ENCODE measurements around the gene ATP6V1G1. TPM values are rescaled to one million over a fixed set of nuclear protein-coding genes. Genes with fewer than 3 reads are reported as not detected.

Gene ATP6V1G1
- total and polyA plus RNA-seq, 2 donors (not counting 1 experiment from before 2014, with no cell fraction given), result 92.7 to 102 TPM

DNA sequence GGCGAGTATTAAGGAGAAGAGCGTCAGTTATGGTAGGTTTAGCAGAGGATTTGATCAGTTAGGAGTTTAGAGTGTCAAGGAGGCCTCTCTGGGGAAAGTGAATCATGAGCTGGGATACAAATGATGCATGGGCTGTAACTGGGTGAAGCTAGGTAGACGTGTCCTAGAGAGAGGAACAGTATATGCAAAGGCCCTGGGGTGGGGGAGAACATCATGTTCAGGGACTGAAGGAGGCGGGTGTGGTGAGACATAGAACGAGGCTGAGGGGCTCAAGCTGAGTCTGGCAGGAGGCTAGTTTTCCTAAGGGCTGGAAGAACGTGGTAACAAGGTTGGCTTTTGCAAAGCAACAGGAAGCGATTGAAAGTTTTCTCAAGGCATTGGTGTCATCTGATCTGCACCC lies 34.0 kb downstream of the ATP6V1G1 start:
- H3K27ac ChIP-seq (ENCODE audit: insufficient read depth, low read length), result no peak overlapping the region
- no peak overlapping the region for H3K4me2 ChIP-seq (ENCODE audit: extremely low read depth, insufficient read depth, low read length)

GRCh38 chr9:114621975-114622609 lies 34.5 kb downstream of the ATP6V1G1 start:
- Histone ChIP-seq H4K20me1 (ENCODE audit: control insufficient read depth, extremely low read depth, insufficient read depth, low read length) (no peaks in the 10 kb centered on the region), H3K9ac (ENCODE audit: insufficient read depth, low read length) (no peak overlapping the region), H2AFZ (ENCODE audit: low read length) (no peak overlapping the region), H3K4me3 (replicated peaks in 1 of 4; ENCODE audit: control extremely low read depth in 1 of 4, insufficient read depth in 1 of 4, low read depth in 3 of 4, low read length in 4 of 4) (no peak overlapping the region), H3K27me3 (ENCODE audit: control insufficient read depth, insufficient read depth, low read length) (no peaks in the 10 kb centered on the region), H3K36me3 (ENCODE audit: control insufficient read depth, insufficient read depth, low read length) (no peaks in the 10 kb centered on the region), H3K4me1 (ENCODE audit: control insufficient read depth, extremely low read depth, insufficient read depth, low read length) (peaks cover 3% of the 10 kb centered on the region), H3K79me2 (ENCODE audit: control insufficient read depth, insufficient read depth, low read length) (no peaks in the 10 kb centered on the region), H3K4me2 (ENCODE audit: extremely low read depth, insufficient read depth, low read length) (no peak overlapping the region), H3K27ac (ENCODE audit: insufficient read depth, low read length) (no peak overlapping the region), H3K9me3 (ENCODE audit: control insufficient read depth, insufficient read depth, low read depth, low read length) (no peaks in the 10 kb centered on the region)
- no peak for TF ChIP-seq EZH2 (IDR thresholded peaks at IDR 0.05; ENCODE audit: low read length, missing control alignments)
- TF ChIP-seq, protein P1, sequence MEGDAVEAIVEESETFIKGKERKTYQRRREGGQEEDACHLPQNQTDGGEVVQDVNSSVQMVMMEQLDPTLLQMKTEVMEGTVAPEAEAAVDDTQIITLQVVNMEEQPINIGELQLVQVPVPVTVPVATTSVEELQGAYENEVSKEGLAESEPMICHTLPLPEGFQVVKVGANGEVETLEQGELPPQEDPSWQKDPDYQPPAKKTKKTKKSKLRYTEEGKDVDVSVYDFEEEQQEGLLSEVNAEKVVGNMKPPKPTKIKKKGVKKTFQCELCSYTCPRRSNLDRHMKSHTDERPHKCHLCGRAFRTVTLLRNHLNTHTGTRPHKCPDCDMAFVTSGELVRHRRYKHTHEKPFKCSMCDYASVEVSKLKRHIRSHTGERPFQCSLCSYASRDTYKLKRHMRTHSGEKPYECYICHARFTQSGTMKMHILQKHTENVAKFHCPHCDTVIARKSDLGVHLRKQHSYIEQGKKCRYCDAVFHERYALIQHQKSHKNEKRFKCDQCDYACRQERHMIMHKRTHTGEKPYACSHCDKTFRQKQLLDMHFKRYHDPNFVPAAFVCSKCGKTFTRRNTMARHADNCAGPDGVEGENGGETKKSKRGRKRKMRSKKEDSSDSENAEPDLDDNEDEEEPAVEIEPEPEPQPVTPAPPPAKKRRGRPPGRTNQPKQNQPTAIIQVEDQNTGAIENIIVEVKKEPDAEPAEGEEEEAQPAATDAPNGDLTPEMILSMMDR (conservative IDR thresholded peaks at IDR 0.05 in 1 of 2, IDR thresholded peaks at IDR 0.05 in 1 of 2; ENCODE audit: low read depth in 1 of 2, low read length in 2 of 2), result no peak
- DNase-seq (ENCODE audit: low read depth in 2 of 2), result peak; percentile 82 to 94

More for the DNA sequence above, 34.0 kb downstream of the ATP6V1G1 start:
- TF ChIP-seq EZH2 (IDR thresholded peaks at IDR 0.05; ENCODE audit: low read length, missing control alignments), result no peak
- TF ChIP-seq, protein P1 (conservative IDR thresholded peaks at IDR 0.05 in 1 of 2, IDR thresholded peaks at IDR 0.05 in 1 of 2; ENCODE audit: low read depth in 1 of 2, low read length in 2 of 2), result no peak
- H4K20me1 ChIP-seq (ENCODE audit: control insufficient read depth, extremely low read depth, insufficient read depth, low read length), result no peaks in the 10 kb centered on the region
- H3K79me2 ChIP-seq (ENCODE audit: control insufficient read depth, insufficient read depth, low read length), result no peaks in the 10 kb centered on the region
- H3K9me3 ChIP-seq (ENCODE audit: control insufficient read depth, insufficient read depth, low read depth, low read length), result no peaks in the 10 kb centered on the region
- H3K9ac ChIP-seq (ENCODE audit: insufficient read depth, low read length), result no peak overlapping the region
- H2AFZ ChIP-seq (ENCODE audit: low read length), result no peak overlapping the region
- no peak for DNase-seq (ENCODE audit: low read depth in 2 of 2)
- H3K36me3 ChIP-seq (ENCODE audit: control insufficient read depth, insufficient read depth, low read length), result no peaks in the 10 kb centered on the region
- H3K4me1 ChIP-seq (ENCODE audit: control insufficient read depth, extremely low read depth, insufficient read depth, low read length), result peaks cover 3% of the 10 kb centered on the region
- no peak overlapping the region for H3K4me3 ChIP-seq (replicated peaks in 1 of 4; ENCODE audit: control extremely low read depth in 1 of 4, insufficient read depth in 1 of 4, low read depth in 3 of 4, low read length in 4 of 4)
- H3K27me3 ChIP-seq (ENCODE audit: control insufficient read depth, insufficient read depth, low read length), result no peaks in the 10 kb centered on the region

DNA sequence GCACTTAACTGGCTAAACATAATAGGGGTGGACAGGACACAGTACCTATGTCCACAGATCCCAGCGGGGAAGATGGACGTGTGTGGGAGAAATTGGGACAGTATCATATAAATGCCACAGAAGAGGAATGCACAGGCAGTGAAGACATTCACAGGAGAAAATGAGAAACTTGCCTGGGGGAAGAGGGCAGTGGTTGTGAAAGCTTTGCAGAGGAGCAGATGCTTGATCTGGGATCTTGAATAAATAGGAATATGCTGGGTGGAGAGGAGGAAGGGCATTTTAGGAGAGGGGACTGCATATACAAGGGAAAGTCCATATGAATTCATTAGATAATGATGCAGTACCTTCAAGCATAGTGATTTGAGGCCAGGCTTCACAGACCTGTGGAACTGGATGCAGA lies 37.1 kb downstream of the ATP6V1G1 start:
- H2AFZ ChIP-seq (ENCODE audit: low read length), result no peak overlapping the region
- DNase-seq (ENCODE audit: low read depth in 2 of 2), result no peak
- H3K4me3 ChIP-seq (replicated peaks in 1 of 4; ENCODE audit: control extremely low read depth in 1 of 4, insufficient read depth in 1 of 4, low read depth in 3 of 4, low read length in 4 of 4), result no peak overlapping the region
- H3K9ac ChIP-seq (ENCODE audit: insufficient read depth, low read length), result no peak overlapping the region
- no peak overlapping the region for H3K4me2 ChIP-seq (ENCODE audit: extremely low read depth, insufficient read depth, low read length)
- H4K20me1 ChIP-seq (ENCODE audit: control insufficient read depth, extremely low read depth, insufficient read depth, low read length), result no peaks in the 10 kb centered on the region
- TF ChIP-seq EZH2 (IDR thresholded peaks at IDR 0.05; ENCODE audit: low read length, missing control alignments), result no peak
- TF ChIP-seq, protein P1 (conservative IDR thresholded peaks at IDR 0.05 in 1 of 2, IDR thresholded peaks at IDR 0.05 in 1 of 2; ENCODE audit: low read depth in 1 of 2, low read length in 2 of 2), result no peak
- no peaks in the 10 kb centered on the region for H3K27me3 ChIP-seq (ENCODE audit: control insufficient read depth, insufficient read depth, low read length)
- no peak overlapping the region for H3K27ac ChIP-seq (ENCODE audit: insufficient read depth, low read length)
- H3K9me3 ChIP-seq (ENCODE audit: control insufficient read depth, insufficient read depth, low read depth, low read length), result no peaks in the 10 kb centered on the region
- peaks cover 3% of the 10 kb centered on the region for H3K4me1 ChIP-seq (ENCODE audit: control insufficient read depth, extremely low read depth, insufficient read depth, low read length)
- H3K79me2 ChIP-seq (ENCODE audit: control insufficient read depth, insufficient read depth, low read length), result no peaks in the 10 kb centered on the region
- no peaks in the 10 kb centered on the region for H3K36me3 ChIP-seq (ENCODE audit: control insufficient read depth, insufficient read depth, low read length)

Data from fibroblast of lung (primary cell).